H54 (cell line): ENCODE results near the gene CEP78.

Experiments
- DNase-seq: peaks from one replicate; pipeline ENCODE4 v3.0.0; 2011; ENCODE audit warnings: low spot score, mixed read lengths; ENCODE audit not compliant: insufficient read length
- FAIRE-seq: peaks from 3 replicates; lab custom pipeline; 2011; peaks lifted over from hg19 to GRCh38; lab: Jason Lieb, UNC
- POLR2A ChIP-seq: IDR thresholded peaks from 2 replicates; pipeline ENCODE4 v1.6.1; 2011; ENCODE audit warnings: low read depth, mild to moderate bottlenecking, low read length

Gene CEP78

GRCh38 chr9:78316166-78316892 lies 80.5 kb downstream of the CEP78 start:
- DNase-seq, result no peak
- no peak for FAIRE-seq

GRCh38 chr9:78319197-78320029 lies 83.5 kb downstream of the CEP78 start:
- DNase-seq (no peak), FAIRE-seq (no peak)
- TF ChIP-seq POLR2A, result no peak

More at GRCh38 chr9:78316166-78316892, 80.5 kb downstream of the CEP78 start:
- no peak for TF ChIP-seq POLR2A

- TF ChIP-seq POLR2A, result no peak
- DNase-seq (no peak), FAIRE-seq (no peak)
Observed at GRCh38 chr9:78320030-78320693, 84.3 kb downstream of the CEP78 start.

GRCh38 chr9:78320875-78321496 lies 85.1 kb downstream of the CEP78 start:
- TF ChIP-seq POLR2A, result no peak
- no peak for FAIRE-seq

GRCh38 chr9:78321505-78321904 lies 85.6 kb downstream of the CEP78 start:
- FAIRE-seq (no peak), DNase-seq (no peak)
- TF ChIP-seq POLR2A, result no peak

More at GRCh38 chr9:78320875-78321496, 85.1 kb downstream of the CEP78 start:
- no peak for DNase-seq

GRCh38 chr9:78324068-78324650 lies 88.3 kb downstream of the CEP78 start:
- TF ChIP-seq POLR2A, result no peak
- DNase-seq (no peak), FAIRE-seq (no peak)

- no peak for TF ChIP-seq POLR2A
- DNase-seq (no peak), FAIRE-seq (no peak)
Observed at GRCh38 chr9:78324682-78325081, 88.8 kb downstream of the CEP78 start.

- FAIRE-seq (no peak), DNase-seq (no peak)
Observed at GRCh38 chr9:78325343-78325742, 89.5 kb downstream of the CEP78 start.

GRCh38 chr9:78325846-78326360 lies 90.0 kb downstream of the CEP78 start:
- TF ChIP-seq POLR2A, result no peak
- FAIRE-seq (no peak), DNase-seq (no peak)

More at GRCh38 chr9:78325343-78325742, 89.5 kb downstream of the CEP78 start:
- no peak for TF ChIP-seq POLR2A

- DNase-seq (no peak), FAIRE-seq (no peak)
- no peak for TF ChIP-seq POLR2A
Observed at GRCh38 chr9:78326564-78326963, 90.7 kb downstream of the CEP78 start.
